Endothelial cell of umbilical vein (primary cell): Measurements from ENCODE around the gene ZC2HC1C. TPM values are rescaled to one million over a fixed set of nuclear protein-coding genes. Genes with fewer than 3 reads are reported as not detected.

ENCODE experiments used
- BruUV-seq: library from RNA; stranded (reverse); fragments of 400-500 nt; replicated peaks from 2 replicates; lab custom pipeline; 2021; lab: Mats Ljungman, UMichigan
- CTCF ChIA-PET: fragments of 300-600, 350-600 bp; sonication (Branson Sonifier 250); formaldehyde crosslinking; loops from one replicate; lab custom pipeline; 2021; ENCODE audit warnings: antibody characterized with exemption, inconsistent platforms; lab: Charles Lee
- POLR2A ChIA-PET: fragments of 300-600, 350-600 bp; sonication (Branson Sonifier 250); formaldehyde crosslinking; loops from one replicate; lab custom pipeline; 2021; ENCODE audit warnings: antibody characterized with exemption, inconsistent platforms; lab: Charles Lee
- DNase-seq: peaks from one replicate; pipeline ENCODE4 v3.0.0-alpha.2; 2011; ENCODE audit warnings: low read depth, low spot score
- FAIRE-seq: peaks from 2 replicates; lab custom pipeline; 2011; peaks lifted over from hg19 to GRCh38; lab: Jason Lieb, UNC
- H2AFZ ChIP-seq: 2 replicates; pipeline ENCODE4 v1.6.0; 2012; ENCODE audit warnings: low read depth, low read length, control low read depth, inconsistent platforms
- H3K27ac ChIP-seq: 2 replicates; pipeline ENCODE4 v1.5.1; 2011; ENCODE audit warnings: low read depth, mild to moderate bottlenecking, control low read depth, low read length, moderate library complexity; ENCODE audit not compliant: insufficient read depth
- H3K27me3 ChIP-seq, 2 experiments: 2 replicates each; pipeline versions ENCODE4 v1.6.0 to v1.6.1; 2011; ENCODE audit warnings: low read length in 2 of 2, mixed read lengths in 1 of 2; ENCODE audit not compliant: control insufficient read depth in 2 of 2, insufficient read depth in 2 of 2
- H3K36me3 ChIP-seq, 2 experiments: 2 replicates in 1 of 2; 3 replicates in 1 of 2; pipeline ENCODE4 v1.5.1; 2011; ENCODE audit warnings: low read length in 2 of 2, mild to moderate bottlenecking in 1 of 2, moderate library complexity in 1 of 2; ENCODE audit not compliant: control insufficient read depth in 2 of 2, insufficient read depth in 2 of 2; ENCODE audit errors: extremely low read depth in 1 of 2
- H3K4me1 ChIP-seq: 3 replicates; pipeline ENCODE4 v1.5.1; 2011; ENCODE audit warnings: mild to moderate bottlenecking, low read length; ENCODE audit not compliant: control insufficient read depth, insufficient read depth; ENCODE audit errors: extremely low read depth
- H3K4me2 ChIP-seq: 2 replicates; pipeline ENCODE4 v1.6.1; 2011; ENCODE audit warnings: low read length, control low read depth, mixed read lengths; ENCODE audit not compliant: insufficient read depth
- H3K4me3 ChIP-seq, 3 experiments: fragments of 200-600 bp in 1 of 3; sonication (generic), shearing (Covaris generic) in 1 of 3; replicated peaks in 1 of 3; 2 replicates each; pipeline ENCODE4 v1.5.1; 2011 to 2016; ENCODE audit warnings: control low read depth in 3 of 3, low read length in 3 of 3, mild to moderate bottlenecking in 2 of 3, inconsistent platforms in 1 of 3, low read depth in 1 of 3, moderate library complexity in 1 of 3; ENCODE audit not compliant: insufficient read depth in 1 of 3
- H3K79me2 ChIP-seq: 2 replicates; pipeline ENCODE4 v1.6.0; 2012; ENCODE audit warnings: low read length, inconsistent platforms; ENCODE audit not compliant: control insufficient read depth, insufficient read depth
- H3K9ac ChIP-seq: replicated peaks from 2 replicates; pipeline ENCODE3; 2011; ENCODE audit warnings: low read length, control low read depth; ENCODE audit not compliant: insufficient read depth; ENCODE audit errors: extremely low read depth
- H3K9me1 ChIP-seq: replicated peaks from 3 replicates; pipeline ENCODE4 v1.6.0; 2011; ENCODE audit warnings: mild to moderate bottlenecking, low read length; ENCODE audit not compliant: control insufficient read depth, insufficient read depth; ENCODE audit errors: extremely low read depth
- H3K9me3 ChIP-seq: replicated peaks from 2 replicates; pipeline ENCODE4 v1.5.1; 2012; ENCODE audit warnings: low read length, inconsistent platforms; ENCODE audit not compliant: control insufficient read depth, insufficient read depth
- H4K20me1 ChIP-seq: replicated peaks from 2 replicates; pipeline ENCODE3; 2011; ENCODE audit warnings: mild to moderate bottlenecking, low read length; ENCODE audit not compliant: control insufficient read depth, insufficient read depth; ENCODE audit errors: extremely low read depth
- EZH2 ChIP-seq: IDR thresholded peaks from 2 replicates; pipeline ENCODE4 v1.6.1; 2012; ENCODE audit warnings: borderline replicate concordance, low read depth, mild to moderate bottlenecking, moderate library complexity, low read length, inconsistent platforms; ENCODE audit not compliant: severe bottlenecking
- FOS ChIP-seq: IDR thresholded peaks from 2 replicates; pipeline ENCODE4 v1.6.1; 2011; ENCODE audit warnings: mild to moderate bottlenecking, low read length, moderate library complexity, borderline replicate concordance; ENCODE audit not compliant: insufficient read depth
- GATA2 ChIP-seq: IDR thresholded peaks from 2 replicates; pipeline ENCODE4 v1.7.0; 2011; ENCODE audit warnings: low read depth, mild to moderate bottlenecking, moderate library complexity, mixed read lengths, low read length; ENCODE audit not compliant: insufficient read length, insufficient read depth
- JUN ChIP-seq: IDR thresholded peaks from 2 replicates; pipeline ENCODE4 v1.6.1; 2011; ENCODE audit warnings: borderline replicate concordance, low read depth; ENCODE audit not compliant: insufficient read length, insufficient read depth
- MAX ChIP-seq: IDR thresholded peaks from 2 replicates; pipeline ENCODE4 v1.6.1; 2011; ENCODE audit not compliant: insufficient read depth, insufficient read length
- MYC ChIP-seq: IDR thresholded peaks from one replicate; pipeline ENCODE4 v1.6.1; 2011; ENCODE audit warnings: mild to moderate bottlenecking, low read depth, low read length
- POLR2A ChIP-seq: IDR thresholded peaks from 2 replicates; pipeline ENCODE4 v1.6.1; 2012; ENCODE audit warnings: low read depth, mild to moderate bottlenecking, control low read depth, low read length
- POLR2AphosphoS5 ChIP-seq: IDR thresholded peaks from 2 replicates; pipeline ENCODE4 v1.6.1; 2012; ENCODE audit warnings: low read depth, mild to moderate bottlenecking, control low read depth, low read length, moderate library complexity; ENCODE audit not compliant: insufficient read depth
- dilution Hi-C: fragments of 300-500 bp; cut with MboI; formaldehyde crosslinking; loops from one replicate; pipeline ENCODE4 v1.15.0; 2019; ENCODE audit warnings: low sequenced_read_pairs; ENCODE audit not compliant: extremely low pct_ligation_motif_present
- intact Hi-C: fragments of 100-400 bp; cut with micrococcal nuclease; formaldehyde crosslinking; loops from one replicate; pipeline ENCODE4 v1.10.0; 2022
- polyA plus RNA-seq, 4 experiments: library from polyadenylated mRNA; depleted of rRNA in 3 of 4; stranded (reverse) in 3 of 4; unstranded in 1 of 4; fragments of >200 nt; gene quantifications; 2 replicates each; pipeline versions ENCODE4 v1.2.1 to v1.2.3, GENCODE V29; 2011 to 2012; ENCODE audit warnings: missing spikeins in 1 of 4
- total RNA-seq: library from RNA; stranded (reverse); gene quantifications from 2 replicates; pipeline ENCODE4 v1.2.3, GENCODE V29; 2021
- TF ChIP-seq, protein P1 (sequence below), 2 donors: IDR thresholded peaks; 1 replicate in 1 of 2; 2 replicates in 1 of 2; pipeline ENCODE4 v1.5.1; 2011; ENCODE audit warnings: low read length in 2 of 2, mild to moderate bottlenecking in 2 of 2, moderate library complexity in 2 of 2, control low read depth in 1 of 2, inconsistent platforms in 1 of 2, low read depth in 1 of 2; ENCODE audit not compliant: insufficient read depth in 1 of 2; ENCODE audit errors: extremely low read depth in 1 of 2

Gene ZC2HC1C
- total and polyA plus RNA-seq, 2 donors (not counting 3 experiments of a cell fraction or from before 2014, with no cell fraction given) = 0.84 to 0.91 TPM

GRCh38 chr14:75040507-75040906 lies 28.9 kb upstream of the ZC2HC1C start:
- intact Hi-C loops = no loop called here
- H3K27ac ChIP-seq = no peak overlapping the region
- FAIRE-seq = no peak
- no peak for TF ChIP-seq MYC
- no peak for TF ChIP-seq MAX
- TF ChIP-seq JUN = no peak
- TF ChIP-seq FOS = no peak
- TF ChIP-seq POLR2A = no peak
- TF ChIP-seq POLR2AphosphoS5 = no peak
- TF ChIP-seq EZH2 = no peak
- TF ChIP-seq, protein P1, sequence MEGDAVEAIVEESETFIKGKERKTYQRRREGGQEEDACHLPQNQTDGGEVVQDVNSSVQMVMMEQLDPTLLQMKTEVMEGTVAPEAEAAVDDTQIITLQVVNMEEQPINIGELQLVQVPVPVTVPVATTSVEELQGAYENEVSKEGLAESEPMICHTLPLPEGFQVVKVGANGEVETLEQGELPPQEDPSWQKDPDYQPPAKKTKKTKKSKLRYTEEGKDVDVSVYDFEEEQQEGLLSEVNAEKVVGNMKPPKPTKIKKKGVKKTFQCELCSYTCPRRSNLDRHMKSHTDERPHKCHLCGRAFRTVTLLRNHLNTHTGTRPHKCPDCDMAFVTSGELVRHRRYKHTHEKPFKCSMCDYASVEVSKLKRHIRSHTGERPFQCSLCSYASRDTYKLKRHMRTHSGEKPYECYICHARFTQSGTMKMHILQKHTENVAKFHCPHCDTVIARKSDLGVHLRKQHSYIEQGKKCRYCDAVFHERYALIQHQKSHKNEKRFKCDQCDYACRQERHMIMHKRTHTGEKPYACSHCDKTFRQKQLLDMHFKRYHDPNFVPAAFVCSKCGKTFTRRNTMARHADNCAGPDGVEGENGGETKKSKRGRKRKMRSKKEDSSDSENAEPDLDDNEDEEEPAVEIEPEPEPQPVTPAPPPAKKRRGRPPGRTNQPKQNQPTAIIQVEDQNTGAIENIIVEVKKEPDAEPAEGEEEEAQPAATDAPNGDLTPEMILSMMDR (IDR thresholded peaks at IDR 0.05; ENCODE audit: extremely low read depth in 1 of 2, insufficient read depth in 1 of 2, low read depth in 1 of 2, low read length in 2 of 2) = no peak
- TF ChIP-seq GATA2 = no peak
- H3K79me2 ChIP-seq = peaks cover 5% of the 10 kb centered on the region
- no peak overlapping the region for H3K4me2 ChIP-seq
- peaks cover 24% of the 10 kb centered on the region for H3K4me1 ChIP-seq
- H3K27me3 ChIP-seq = no peaks in the 10 kb centered on the region
- BruUV-seq = no TSS peak
- no peaks in the 10 kb centered on the region for H3K36me3 ChIP-seq
- dilution Hi-C loops = no loop called here
- no peak overlapping the region for H3K4me3 ChIP-seq
- no peak for DNase-seq
- H3K9me1 ChIP-seq = no peaks in the 10 kb centered on the region
- no peaks in the 10 kb centered on the region for H3K9me3 ChIP-seq
- no peak overlapping the region for H2AFZ ChIP-seq
- POLR2A ChIA-PET = no interaction called here
- H3K9ac ChIP-seq = no peak overlapping the region
- no peaks in the 10 kb centered on the region for H4K20me1 ChIP-seq
- CTCF ChIA-PET = interaction anchor here (2.4 kb wide), 1 partner anchor 16 kb away, joined by 7 read pairs; no protein-coding TSS in a partner anchor
